ENCODE results near the gene PTH2R.
"Not testable (repeated sequence)": the region's sequence is repeated elsewhere in the genome, so short reads cannot be mapped to it uniquely, and the experiment has no call there.

PTH2R gene

DNA sequence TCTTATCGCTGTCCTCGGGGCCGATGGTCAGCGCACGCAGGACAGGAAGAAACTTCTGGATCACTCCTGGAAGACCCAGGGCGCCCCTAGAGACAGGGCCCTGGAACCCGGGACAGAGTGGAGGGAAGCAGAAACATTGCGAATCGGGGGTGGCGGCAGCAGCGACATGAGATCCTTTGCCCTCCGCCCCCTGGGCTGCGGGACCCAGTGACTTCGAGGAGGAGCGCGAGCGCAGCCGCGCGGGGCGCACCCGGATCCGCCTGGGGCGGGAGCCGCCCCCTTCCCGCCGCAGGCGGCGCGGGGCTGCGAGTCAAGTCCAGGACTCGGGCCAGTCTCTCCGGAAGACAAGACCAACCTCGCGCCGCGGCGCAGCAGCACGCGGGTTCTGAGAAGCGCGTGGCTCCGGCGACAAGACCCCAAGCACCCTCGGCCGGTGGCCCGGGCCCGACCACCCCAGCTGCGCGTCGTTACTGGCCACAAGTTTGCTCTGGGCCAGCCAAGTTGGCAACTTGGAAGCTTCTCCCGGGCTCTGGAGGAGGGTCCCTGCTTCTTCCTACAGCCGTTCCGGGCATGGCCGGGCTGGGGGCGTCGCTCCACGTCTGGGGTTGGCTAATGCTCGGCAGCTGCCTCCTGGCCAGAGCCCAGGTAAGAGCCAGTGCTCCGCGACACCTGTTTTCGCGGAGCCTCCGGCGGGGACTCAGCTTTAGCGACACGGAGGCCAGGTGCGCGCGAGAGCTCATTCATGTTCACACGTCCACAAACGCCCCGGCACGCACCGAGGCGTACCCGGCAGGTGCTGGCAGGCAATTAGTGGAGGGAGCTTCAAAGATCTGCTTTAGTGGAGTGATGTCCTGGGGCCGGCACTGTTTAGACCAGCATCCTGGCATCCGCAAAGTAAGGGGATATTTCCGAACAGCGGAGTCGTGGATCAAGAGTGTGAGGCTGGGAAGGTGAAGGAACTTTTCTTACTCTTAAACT lies at the start of gene PTH2R:
Gene PTH2R (plus strand): TSS at position 319 of the 978 bp plus-strand sequence. CDS start 252 bp downstream, at position 571.
- peak; percentile 84 for DNase-seq

DNA sequence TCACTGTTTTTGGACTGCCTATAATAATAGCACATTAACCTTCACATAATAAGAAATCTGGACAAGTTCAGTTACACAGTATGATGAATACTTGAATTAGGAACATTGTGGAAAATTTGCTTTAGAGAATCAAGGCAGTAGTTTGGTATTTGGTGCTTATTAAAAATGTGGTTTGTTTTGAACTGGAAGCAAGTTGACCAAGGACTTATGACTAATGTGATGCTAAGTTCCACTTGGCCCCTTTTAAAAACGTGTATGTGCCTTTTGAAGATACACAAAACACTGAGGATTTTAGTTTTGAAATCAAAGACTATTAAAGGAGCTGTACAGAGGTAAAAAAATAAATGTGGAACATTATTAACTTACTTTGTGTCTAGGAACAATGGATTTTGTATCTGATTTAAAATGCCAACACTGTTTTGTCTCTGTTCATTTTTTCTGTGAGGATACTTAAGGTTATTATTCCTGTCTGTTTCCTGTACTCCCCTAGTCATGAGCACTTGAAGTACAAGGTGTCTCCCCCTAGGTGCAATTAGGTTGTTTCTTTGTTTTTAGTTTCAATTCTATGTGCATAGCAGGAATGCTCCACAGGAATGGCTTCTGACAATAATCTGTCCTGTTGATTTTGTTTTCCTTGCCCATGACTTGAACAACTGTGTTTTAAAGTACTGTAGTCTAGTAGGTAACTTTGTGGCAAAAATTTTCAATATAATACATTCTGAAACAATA lies 49.6 kb upstream of the PTH2R start:
- DNase-seq, result no peak

- DNase-seq, result peak; percentile 63
Measured at GRCh38 chr2:208358758-208359631, 47.6 kb upstream of the PTH2R start.

DNA sequence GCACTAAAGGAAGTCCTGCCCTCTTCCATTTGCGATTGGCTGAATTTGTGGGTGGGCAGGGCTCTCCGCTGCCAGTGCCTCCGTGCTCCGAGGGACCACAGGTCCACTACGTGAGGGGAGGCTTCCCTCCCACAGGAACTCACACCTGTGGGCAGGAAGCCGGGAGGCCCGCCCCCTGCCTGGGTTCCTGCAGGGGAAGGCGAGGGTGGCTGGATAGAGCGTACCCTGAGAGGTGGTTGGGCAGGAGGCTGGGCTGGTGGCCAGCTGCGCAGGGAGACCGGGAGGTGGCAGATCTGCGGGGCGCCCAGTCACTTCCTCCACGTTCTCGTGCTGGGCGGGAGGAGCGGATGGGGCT lies 47.0 kb upstream of the PTH2R start:
- peak; percentile 79 for DNase-seq

DNA sequence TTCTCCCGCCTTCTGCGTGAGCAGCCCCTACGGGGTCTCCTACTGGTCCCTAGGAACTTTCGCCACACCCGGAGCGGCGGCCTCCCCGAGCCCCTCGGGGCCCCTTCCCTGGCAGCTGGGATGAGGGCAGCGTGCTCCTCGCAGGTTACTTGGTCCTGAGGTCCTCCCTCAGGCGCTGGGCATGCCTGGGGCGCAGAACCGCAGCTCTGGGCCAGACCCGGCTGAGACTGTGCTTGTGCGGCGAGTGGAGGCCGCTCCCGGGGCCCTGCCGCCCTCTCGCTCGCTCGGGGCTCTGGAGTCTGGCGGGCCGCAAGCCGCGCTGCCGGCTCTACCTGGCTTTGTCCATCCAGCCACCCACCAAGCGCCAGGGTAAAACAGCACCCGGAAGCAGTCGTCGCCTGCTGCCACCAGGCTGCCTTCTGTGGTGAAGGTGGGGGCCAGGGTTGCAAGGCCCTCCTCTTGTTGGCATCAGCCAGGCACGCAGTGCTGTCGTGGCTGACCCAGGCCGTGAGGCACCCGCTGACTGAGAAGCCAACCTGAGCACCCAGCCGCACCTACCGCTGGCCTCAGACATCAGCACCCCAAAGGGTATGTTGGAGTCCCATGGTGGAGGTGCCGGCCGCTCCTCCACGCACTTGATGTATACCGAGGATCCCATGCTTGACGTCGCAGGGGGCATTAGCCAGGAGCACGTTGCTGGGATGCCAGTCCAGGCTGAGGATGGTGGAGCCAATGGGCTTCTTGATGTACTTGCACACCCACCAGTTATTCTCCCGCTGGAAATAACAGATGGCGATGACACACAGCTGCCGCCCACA lies 46.1 kb upstream of the PTH2R start:
- no peak for DNase-seq

DNA sequence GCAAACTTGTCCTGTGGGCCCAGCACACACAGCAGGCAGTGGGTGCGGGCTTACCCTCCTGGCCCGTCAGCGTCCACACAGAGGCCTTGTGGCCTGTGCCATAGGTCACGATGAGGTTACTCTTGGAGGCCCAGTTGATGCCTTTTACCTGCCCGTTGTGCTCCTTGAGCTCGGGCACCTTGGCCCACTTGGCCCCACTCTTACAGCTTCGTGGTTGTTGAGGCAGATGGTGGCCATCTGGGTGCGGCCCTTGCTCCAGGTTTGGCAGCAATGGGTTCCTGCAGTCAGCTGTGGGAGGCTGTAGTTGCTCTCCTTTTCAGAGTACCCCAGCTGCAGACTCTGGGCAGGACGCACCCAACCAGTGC lies 45.5 kb upstream of the PTH2R start:
- no peak for DNase-seq

DNA sequence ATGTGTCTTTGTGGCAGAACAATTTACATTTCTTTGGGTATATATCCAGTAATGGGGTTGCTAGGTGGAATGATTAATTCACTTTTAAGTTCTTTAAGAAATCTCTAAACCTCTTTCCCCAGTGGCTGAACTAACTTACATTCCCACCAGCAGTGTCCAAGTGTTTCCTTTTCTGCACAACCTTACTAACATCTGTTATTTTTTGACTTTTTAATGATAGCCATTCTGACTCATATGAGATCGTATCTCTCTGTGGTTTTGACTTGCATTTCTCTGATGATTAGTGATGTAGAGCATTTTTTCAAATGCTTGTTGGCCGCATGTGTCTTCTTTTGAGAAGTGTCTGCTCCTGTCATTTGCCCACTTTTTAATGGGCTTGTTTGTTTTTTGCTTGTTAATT lies 43.1 kb upstream of the PTH2R start:
- DNase-seq, result no peak

GRCh38 chr2:208366215-208367127 lies 40.1 kb upstream of the PTH2R start:
- DNase-seq, result no peak

- DNase-seq, result no peak
Measured at GRCh38 chr2:208369091-208369490, 37.5 kb upstream of the PTH2R start.

DNA sequence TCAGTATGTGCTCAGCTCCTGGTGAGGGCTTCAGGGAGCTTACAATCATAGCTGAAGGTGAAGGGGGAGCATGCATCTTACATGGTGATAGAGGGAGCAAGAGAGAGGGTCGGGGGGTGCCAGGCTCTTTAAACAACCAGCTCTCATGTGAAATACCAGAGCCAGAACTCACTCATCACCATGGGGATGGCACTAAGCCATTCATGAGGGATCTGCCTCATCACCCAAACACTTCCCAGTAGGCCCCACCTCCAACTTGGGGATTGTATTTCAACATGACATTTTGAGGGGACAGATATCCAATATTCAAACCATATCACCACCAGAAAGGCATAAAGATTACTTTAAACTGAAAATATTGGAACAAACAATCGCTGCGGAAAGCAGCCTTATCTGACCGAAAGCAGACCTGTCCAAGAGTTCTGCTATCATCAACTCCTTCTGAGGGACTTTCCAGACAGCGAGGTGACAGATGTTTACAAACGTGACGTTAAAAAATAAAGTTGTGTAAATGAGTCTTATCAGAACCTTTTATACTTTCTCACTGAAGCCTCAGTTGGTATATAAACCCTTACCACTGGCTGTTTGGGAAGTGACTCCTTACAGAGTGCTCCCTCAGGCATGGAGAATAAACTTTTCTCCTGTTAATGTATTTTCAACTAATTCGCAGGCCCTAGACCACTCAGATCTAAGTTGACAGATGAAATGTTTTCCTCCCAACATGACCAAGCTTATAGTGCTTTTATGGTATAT lies 35.5 kb upstream of the PTH2R start:
- no peak for DNase-seq

DNA sequence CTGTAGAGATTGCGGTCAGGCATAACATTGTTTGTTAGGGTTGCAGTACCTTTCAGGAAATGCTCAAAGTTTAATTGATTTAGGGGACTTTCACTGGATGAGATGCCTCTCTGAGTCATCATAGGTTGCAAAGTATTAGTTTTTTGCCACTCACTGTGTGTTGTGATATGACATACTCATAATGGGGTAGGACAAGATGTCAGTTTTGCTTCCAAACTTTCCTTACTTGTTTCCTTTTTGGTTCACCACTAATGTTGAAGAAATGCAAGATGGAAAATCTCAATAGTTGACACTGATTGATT lies 35.0 kb upstream of the PTH2R start:
- no peak for DNase-seq

DNA sequence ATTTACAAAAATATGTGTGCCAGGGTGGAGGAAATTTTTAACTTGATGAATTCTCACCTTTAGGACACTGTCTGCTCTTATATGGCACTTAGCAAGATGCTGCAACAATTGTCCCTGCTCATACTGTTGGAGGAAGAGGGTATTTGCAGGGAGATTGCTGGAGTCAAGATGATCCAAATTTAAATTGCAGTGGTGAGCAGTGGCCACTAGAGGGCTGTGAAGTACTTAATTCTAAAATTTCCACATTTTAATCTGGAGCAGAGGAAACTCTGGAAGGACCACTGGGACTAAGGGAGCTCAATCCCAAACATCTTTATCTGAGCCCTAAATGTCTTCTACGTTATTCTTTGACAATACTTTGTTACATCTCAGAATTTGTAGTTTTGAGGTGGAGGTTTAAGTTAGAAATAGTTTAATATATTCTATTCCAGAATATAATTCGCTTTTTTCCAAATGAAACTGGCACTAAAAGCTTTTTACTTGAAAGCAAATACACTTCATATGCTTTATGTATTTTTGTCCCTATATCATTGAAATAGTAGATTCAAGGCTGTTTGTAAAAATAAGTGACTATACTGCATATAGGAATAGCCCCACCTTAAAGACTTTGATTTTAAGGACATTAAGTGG lies 33.0 kb upstream of the PTH2R start:
- DNase-seq, result peak; percentile 13

GRCh38 chr2:208375491-208376068 lies 31.0 kb upstream of the PTH2R start:
- DNase-seq, result no peak

DNA sequence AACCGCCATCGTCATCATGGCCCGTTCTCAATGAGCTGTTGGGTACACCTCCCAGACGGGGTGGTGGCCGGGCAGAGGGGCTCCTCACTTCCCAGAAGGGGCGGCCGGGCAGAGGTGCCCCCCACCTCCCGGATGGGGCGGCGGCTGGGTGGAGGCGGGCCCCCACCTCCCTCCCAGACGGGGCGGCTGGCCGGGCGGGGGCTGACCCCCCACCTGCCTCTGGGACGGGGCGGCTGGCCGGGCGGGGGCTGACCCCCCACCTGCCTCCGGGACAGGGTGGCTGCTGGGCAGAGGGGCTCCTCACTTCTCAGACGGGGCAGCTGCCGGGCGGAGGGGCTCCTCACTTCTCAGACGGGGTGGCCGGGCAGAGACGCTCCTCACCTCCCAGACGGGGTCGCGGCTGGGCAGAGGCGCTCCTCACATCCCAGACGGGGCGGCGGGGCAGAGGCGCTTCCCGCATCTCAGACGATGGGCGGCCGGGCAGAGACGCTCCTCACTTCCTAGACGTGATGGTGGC lies 29.2 kb upstream of the PTH2R start:
- DNase-seq, result not testable (repeated sequence)

DNA sequence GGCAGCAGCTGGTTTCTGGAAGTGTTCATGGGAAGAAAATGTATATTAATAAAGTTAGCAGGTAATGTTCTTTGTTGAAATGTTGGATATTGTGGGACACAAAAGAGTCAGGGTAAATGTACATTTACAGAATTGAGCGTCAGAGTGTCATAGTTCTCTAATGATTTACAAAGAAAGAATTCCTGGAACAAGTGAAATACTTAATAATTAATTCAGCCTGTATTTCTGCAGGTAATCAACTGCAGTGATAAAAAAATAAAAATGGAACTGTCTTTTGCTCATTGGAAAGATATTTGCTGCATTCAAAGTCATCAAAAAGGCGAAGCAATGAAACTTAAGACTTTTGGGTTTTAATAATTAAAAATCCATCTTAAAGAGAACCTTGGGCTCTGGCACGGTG lies 27.4 kb upstream of the PTH2R start:
- no peak for DNase-seq

DNA sequence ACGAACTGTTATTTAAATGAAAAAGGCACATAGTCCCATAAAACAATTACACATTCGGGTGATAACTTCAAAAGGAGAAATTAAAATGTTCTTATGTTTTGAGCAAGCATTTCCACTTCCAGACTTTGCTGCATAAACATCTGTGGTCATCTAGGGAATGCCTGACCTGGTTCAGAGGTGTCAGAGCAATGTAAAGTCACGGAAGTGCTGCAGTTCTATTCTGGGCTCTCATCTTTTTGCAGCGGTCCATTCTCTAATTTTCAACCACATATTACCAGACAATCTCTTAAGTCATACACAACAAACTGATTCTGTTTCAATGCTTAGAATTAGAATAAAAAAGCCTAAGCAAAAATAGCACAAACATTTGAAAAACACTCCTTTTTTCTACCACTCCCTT lies 22.0 kb upstream of the PTH2R start:
- DNase-seq, result no peak

GRCh38 chr2:208386541-208386940 lies 20.1 kb upstream of the PTH2R start:
- no peak for DNase-seq

DNA sequence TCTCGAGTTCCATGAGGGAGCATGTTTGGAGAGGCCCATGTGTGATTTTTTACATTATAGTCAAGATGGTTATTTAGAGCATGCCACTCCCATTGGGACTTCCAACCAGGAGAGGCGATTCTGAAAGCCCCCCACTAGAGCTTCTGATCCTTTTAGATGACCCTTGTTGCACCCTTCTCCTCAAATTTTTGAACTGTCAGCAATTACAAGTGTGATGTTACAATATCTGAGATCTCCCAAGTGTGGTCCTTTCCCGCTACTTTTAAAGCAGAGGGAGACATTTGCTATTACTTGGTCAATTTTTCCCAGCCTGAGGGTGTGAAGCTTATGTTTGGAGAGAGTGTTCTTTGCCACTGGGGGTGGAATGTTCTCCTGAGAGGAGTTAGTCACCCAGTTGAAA lies 16.7 kb upstream of the PTH2R start:
- DNase-seq, result no peak

GRCh38 chr2:208392300-208392699 lies 14.3 kb upstream of the PTH2R start:
- DNase-seq, result no peak

All from NCI-H748 treated with DMSO at 0.1 percent for 48 hours (cell line).